MM.1S (cell line): ENCODE data around the gene CTXN1.

ENCODE experiments used
- DNase-seq: peaks from one replicate; pipeline ENCODE4 v3.0.0-alpha.2; 2015
- H2AFZ ChIP-seq: fragments of 300-600 bp; sonication (generic); 2 replicates; pipeline ENCODE4 v1.6.0; 2016; ENCODE audit warnings: antibody characterized with exemption, low read length
- H3F3A ChIP-seq: fragments of 300-600 bp; sonication (generic); 2 replicates; pipeline ENCODE4 v1.6.1; 2016; ENCODE audit warnings: mild to moderate bottlenecking, antibody characterized with exemption, low read length, moderate library complexity, mixed read lengths; ENCODE audit not compliant: insufficient read depth
- H3K27ac ChIP-seq: fragments of 300-600 bp; sonication (generic); 2 replicates; pipeline ENCODE4 v1.5.1; 2016; ENCODE audit warnings: mild to moderate bottlenecking, low read length
- H3K27me3 ChIP-seq: fragments of 300-600 bp; sonication (generic); replicated peaks from 2 replicates; pipeline ENCODE4 v1.6.0; 2016; ENCODE audit warnings: low read length; ENCODE audit not compliant: insufficient read depth
- H3K36me3 ChIP-seq: fragments of 300-600 bp; sonication (generic); replicated peaks from 2 replicates; pipeline ENCODE4 v1.6.1; 2016; ENCODE audit warnings: mild to moderate bottlenecking, low read length, mixed read lengths; ENCODE audit not compliant: insufficient read depth
- H3K4me1 ChIP-seq: fragments of 300-600 bp; sonication (generic); 2 replicates; pipeline ENCODE4 v1.6.1; 2016; ENCODE audit warnings: low read length, mixed read lengths
- H3K4me2 ChIP-seq: fragments of 300-600 bp; sonication (generic); 2 replicates; pipeline ENCODE4 v1.6.0; 2016; ENCODE audit warnings: low read depth, low read length
- H3K4me3 ChIP-seq: fragments of 300-600 bp; sonication (generic); 2 replicates; pipeline ENCODE4 v1.5.1; 2016; ENCODE audit warnings: low read length, mixed read lengths
- H3K79me2 ChIP-seq: fragments of 300-600 bp; sonication (generic); 2 replicates; pipeline ENCODE4 v1.6.1; 2016; ENCODE audit warnings: mixed run types, low read length, mixed read lengths
- H3K9ac ChIP-seq: fragments of 300-600 bp; sonication (generic); 2 replicates; pipeline ENCODE4 v1.6.1; 2016; ENCODE audit warnings: low read length, mixed read lengths
- H3K9me2 ChIP-seq: fragments of 300-600 bp; sonication (generic); replicated peaks from 2 replicates; pipeline ENCODE4 v1.6.1; 2016; ENCODE audit warnings: mild to moderate bottlenecking, low read length, mixed read lengths; ENCODE audit not compliant: insufficient read depth
- H3K9me3 ChIP-seq: fragments of 300-600 bp; sonication (generic); replicated peaks from 2 replicates; pipeline ENCODE4 v1.6.1; 2016; ENCODE audit warnings: mild to moderate bottlenecking, low read length, mixed read lengths; ENCODE audit not compliant: insufficient read depth
- H4K20me1 ChIP-seq: fragments of 300-600 bp; sonication (generic); 2 replicates; pipeline ENCODE4 v1.6.1; 2016; ENCODE audit warnings: mild to moderate bottlenecking, low read length, moderate library complexity, mixed read lengths; ENCODE audit not compliant: insufficient read depth
- EZH2 ChIP-seq: fragments of 300-600 bp; sonication (generic); optimal IDR thresholded peaks from 2 replicates; pipeline ENCODE3; 2017; ENCODE audit warnings: low read depth, mild to moderate bottlenecking, antibody characterized with exemption, low read length, mixed read lengths
- EZH2phosphoT487 ChIP-seq: fragments of 300-600 bp; sonication (generic); IDR thresholded peaks from 2 replicates; pipeline ENCODE4 v1.6.1; 2018; ENCODE audit warnings: antibody characterized with exemption, low read length
- TF ChIP-seq, protein P1 (sequence below): fragments of 300-600 bp; sonication (generic); IDR thresholded peaks from 2 replicates; pipeline ENCODE4 v1.5.1; 2016; ENCODE audit warnings: antibody characterized with exemption, low read length, mixed read lengths

Gene CTXN1

DNA sequence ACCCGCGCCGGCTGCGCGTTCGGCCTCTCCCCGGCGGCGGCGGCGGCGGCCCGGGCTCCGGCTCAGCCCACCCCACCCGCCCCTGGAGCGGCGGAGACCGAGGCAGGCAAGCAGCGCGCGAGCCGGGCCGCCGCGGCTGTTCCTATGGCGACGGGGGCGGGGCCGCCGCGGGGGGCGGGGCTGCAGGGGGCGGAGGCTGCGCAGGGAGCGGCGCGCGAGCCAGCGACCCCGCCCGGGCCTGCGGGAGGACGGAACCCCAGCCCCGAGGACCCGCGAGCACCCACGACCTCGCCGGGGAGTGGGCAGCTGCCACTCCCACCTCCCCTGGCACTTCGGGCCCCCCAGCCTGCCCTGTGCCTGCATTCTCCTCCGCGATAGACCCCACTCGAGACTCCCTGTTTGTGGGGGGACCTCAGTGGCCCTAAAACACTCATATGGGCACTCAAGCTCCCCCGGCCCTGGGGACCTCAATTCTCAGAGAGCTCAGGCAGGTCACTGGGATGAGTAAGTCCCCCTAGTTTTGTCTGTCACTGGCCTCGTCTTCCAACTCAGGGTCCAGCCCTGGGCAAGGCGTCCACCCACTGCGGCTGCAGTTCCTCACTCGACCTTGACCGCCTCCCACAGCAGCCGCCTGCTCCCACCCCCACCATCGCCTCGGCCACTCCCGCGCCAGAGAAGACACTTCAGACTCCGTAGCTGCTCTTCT lies at the start of gene CTXN1:
Gene CTXN1 (minus strand): TSS at position 115 of the 706 bp plus-strand sequence. CDS start 597 bp downstream, outside the sequence.
- H3K27ac ChIP-seq = no peak within 1 kb of the TSS
- no peak for TF ChIP-seq EZH2phosphoT487
- no peaks in the 10 kb centered on the region for H3K4me1 ChIP-seq
- peak within 1 kb of the TSS; percentile 30 for H3K4me3 ChIP-seq
- H3K4me2 ChIP-seq = peak within 1 kb of the TSS; percentile 75
- peaks cover 10% of the 10 kb centered on the region for H3F3A ChIP-seq
- peak; percentile 49 for DNase-seq
- peaks cover 16% of the 10 kb centered on the region; the same call in 1 of the 2 replicates for H4K20me1 ChIP-seq
- no peaks in the 10 kb centered on the region for H3K9me3 ChIP-seq
- no peaks in the 10 kb centered on the region for H3K27me3 ChIP-seq
- H3K79me2 ChIP-seq = no peaks in the 10 kb centered on the region
- no peak within 1 kb of the TSS for H3K9ac ChIP-seq
- H3K36me3 ChIP-seq = no peaks in the 10 kb centered on the region
- H3K9me2 ChIP-seq = no peaks in the 10 kb centered on the region
- H2AFZ ChIP-seq = no peak within 1 kb of the TSS

DNA sequence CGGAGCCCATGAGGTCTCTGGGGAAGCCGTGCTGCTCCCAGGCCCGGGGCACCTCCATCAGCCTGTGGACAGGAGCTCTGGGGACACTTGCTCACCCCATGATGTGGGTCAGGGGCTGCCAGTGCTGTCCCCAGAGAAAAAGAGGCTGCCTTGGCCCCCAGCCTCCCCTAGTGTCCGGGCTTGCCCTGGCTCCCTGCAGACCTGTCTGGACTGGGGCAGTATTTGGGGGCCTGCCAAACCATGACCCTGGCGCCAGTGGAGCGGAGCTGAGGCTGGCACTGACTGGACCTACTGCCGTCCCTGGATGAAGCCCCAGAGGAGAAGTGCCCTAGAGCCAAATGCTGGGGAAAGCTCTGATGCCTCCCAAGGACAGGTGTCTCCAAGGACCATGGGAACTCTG lies 49.1 kb upstream of the CTXN1 start:
- peaks cover 6% of the 10 kb centered on the region; the same call in 1 of the 2 replicates for H4K20me1 ChIP-seq

DNA sequence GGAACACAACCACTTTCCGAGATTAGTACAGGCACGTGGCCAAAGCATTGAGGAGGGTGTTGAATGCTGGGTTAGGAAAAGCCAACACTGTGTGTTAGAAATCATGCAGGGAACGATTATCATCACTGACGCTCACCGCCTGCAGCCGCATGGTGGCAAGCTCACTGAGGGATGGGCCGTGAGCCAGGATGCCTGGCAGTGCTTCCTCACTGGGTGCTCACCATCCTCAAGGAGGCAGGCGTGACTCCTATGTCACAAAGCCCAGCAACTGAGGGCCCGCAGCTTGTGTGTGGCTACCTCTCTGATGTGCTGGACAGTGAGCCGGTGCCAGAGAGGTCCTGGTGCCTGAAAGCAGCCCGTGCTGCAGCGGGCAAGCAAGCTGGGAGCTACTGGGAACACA lies 47.9 kb upstream of the CTXN1 start:
- H3F3A ChIP-seq = no peaks in the 10 kb centered on the region

More for the DNA sequence above, 49.1 kb upstream of the CTXN1 start:
- no peak for DNase-seq
- no peak overlapping the region for H3K4me3 ChIP-seq
- no peak overlapping the region for H3K9ac ChIP-seq
- peaks cover 36% of the 10 kb centered on the region for H3K79me2 ChIP-seq
- TF ChIP-seq EZH2 (no peak), EZH2phosphoT487 (no peak)
- TF ChIP-seq, protein P1, sequence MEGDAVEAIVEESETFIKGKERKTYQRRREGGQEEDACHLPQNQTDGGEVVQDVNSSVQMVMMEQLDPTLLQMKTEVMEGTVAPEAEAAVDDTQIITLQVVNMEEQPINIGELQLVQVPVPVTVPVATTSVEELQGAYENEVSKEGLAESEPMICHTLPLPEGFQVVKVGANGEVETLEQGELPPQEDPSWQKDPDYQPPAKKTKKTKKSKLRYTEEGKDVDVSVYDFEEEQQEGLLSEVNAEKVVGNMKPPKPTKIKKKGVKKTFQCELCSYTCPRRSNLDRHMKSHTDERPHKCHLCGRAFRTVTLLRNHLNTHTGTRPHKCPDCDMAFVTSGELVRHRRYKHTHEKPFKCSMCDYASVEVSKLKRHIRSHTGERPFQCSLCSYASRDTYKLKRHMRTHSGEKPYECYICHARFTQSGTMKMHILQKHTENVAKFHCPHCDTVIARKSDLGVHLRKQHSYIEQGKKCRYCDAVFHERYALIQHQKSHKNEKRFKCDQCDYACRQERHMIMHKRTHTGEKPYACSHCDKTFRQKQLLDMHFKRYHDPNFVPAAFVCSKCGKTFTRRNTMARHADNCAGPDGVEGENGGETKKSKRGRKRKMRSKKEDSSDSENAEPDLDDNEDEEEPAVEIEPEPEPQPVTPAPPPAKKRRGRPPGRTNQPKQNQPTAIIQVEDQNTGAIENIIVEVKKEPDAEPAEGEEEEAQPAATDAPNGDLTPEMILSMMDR = no peak
- H3K9me2 ChIP-seq = no peaks in the 10 kb centered on the region
- no peaks in the 10 kb centered on the region for H3K4me1 ChIP-seq
- no peak overlapping the region for H3K27ac ChIP-seq
- H3K4me2 ChIP-seq = no peak overlapping the region
- H3K27me3 ChIP-seq = no peaks in the 10 kb centered on the region
- H3F3A ChIP-seq = no peaks in the 10 kb centered on the region
- no peaks in the 10 kb centered on the region for H3K9me3 ChIP-seq
- no peak overlapping the region for H2AFZ ChIP-seq
- H3K36me3 ChIP-seq = peaks cover 8% of the 10 kb centered on the region

More for the DNA sequence above, 47.9 kb upstream of the CTXN1 start:
- Histone ChIP-seq H3K4me1 (no peaks in the 10 kb centered on the region), H3K9ac (no peak overlapping the region), H3K79me2 (peaks cover 37% of the 10 kb centered on the region), H4K20me1 (peaks cover 6% of the 10 kb centered on the region; the same call in 1 of the 2 replicates), H3K4me3 (no peak overlapping the region), H3K4me2 (no peak overlapping the region), H3K36me3 (peaks cover 8% of the 10 kb centered on the region), H3K9me2 (no peaks in the 10 kb centered on the region), H3K27ac (no peak overlapping the region), H3K9me3 (no peaks in the 10 kb centered on the region), H2AFZ (no peak overlapping the region), H3K27me3 (no peaks in the 10 kb centered on the region)
- no peak for DNase-seq
- TF ChIP-seq, protein P1 = no peak
- TF ChIP-seq EZH2phosphoT487 (no peak), EZH2 (no peak)
